ENCODE measurements around the gene ZNF76. TPM values are rescaled to one million over a fixed set of nuclear protein-coding genes. Genes with fewer than 3 reads are reported as not detected.

Gene ZNF76
- total RNA-seq, 1 donor from 2014 or later: 20.3 TPM

GRCh38 chr6:35297601-35298481 lies 38.3 kb downstream of the ZNF76 start, which contains the start of gene DEF6:
Gene DEF6, plus strand, starts transcription at chr6:35297818. Its CDS starts 39 bp downstream, at chr6:35297857.
- TF ChIP-seq, protein P1, sequence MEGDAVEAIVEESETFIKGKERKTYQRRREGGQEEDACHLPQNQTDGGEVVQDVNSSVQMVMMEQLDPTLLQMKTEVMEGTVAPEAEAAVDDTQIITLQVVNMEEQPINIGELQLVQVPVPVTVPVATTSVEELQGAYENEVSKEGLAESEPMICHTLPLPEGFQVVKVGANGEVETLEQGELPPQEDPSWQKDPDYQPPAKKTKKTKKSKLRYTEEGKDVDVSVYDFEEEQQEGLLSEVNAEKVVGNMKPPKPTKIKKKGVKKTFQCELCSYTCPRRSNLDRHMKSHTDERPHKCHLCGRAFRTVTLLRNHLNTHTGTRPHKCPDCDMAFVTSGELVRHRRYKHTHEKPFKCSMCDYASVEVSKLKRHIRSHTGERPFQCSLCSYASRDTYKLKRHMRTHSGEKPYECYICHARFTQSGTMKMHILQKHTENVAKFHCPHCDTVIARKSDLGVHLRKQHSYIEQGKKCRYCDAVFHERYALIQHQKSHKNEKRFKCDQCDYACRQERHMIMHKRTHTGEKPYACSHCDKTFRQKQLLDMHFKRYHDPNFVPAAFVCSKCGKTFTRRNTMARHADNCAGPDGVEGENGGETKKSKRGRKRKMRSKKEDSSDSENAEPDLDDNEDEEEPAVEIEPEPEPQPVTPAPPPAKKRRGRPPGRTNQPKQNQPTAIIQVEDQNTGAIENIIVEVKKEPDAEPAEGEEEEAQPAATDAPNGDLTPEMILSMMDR (IDR thresholded peaks at IDR 0.05): peak; percentile 80
- Mint-ChIP-seq H3K27me3 (ENCODE audit: low read depth) (no peaks in the 10 kb centered on the region), H3K27ac (ENCODE audit: unreplicated experiment) (no peak within 1 kb of the TSS), H3K4me1 (ENCODE audit: low read depth) (peaks cover 10% of the 10 kb centered on the region), H3K4me3 (ENCODE audit: unreplicated experiment) (peak within 1 kb of the TSS; percentile 25), H3K9me3 (ENCODE audit: low read depth) (no peaks in the 10 kb centered on the region), H3K36me3 (ENCODE audit: low read depth) (peaks cover 3% of the 10 kb centered on the region)
- DNase-seq (ENCODE audit: low spot score): no peak

GRCh38 chr6:35298625-35299140 lies 39.1 kb downstream of the ZNF76 start:
- H3K4me3 Mint-ChIP-seq (ENCODE audit: unreplicated experiment): no peak overlapping the region
- peaks cover 16% of the 10 kb centered on the region for H3K4me1 Mint-ChIP-seq (ENCODE audit: low read depth)

DNA sequence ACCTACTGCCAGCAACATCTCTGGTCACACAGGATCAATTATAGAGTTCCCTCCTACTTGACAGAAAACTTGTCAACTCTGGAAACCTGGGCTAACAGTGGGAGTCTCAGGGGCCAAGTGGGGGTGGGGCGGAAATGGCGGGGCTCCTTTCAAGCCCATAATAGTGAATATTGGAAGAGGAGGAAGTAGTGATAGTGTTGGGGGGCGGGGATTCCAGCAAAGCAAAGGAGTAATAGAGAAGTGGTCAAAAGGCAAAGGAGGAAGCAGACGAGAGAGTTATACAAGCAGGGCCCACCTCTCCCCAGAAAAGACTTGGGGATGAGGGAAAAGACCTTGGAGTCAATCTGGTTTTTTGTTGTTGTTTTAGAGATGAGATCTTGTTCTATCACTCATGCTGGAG lies 40.1 kb downstream of the ZNF76 start:
- peaks cover 16% of the 10 kb centered on the region for H3K4me1 Mint-ChIP-seq (ENCODE audit: low read depth)
- no peaks in the 10 kb centered on the region for H3K27me3 Mint-ChIP-seq (ENCODE audit: low read depth)
- DNase-seq (ENCODE audit: low spot score): no peak
- H3K4me3 Mint-ChIP-seq (ENCODE audit: unreplicated experiment): no peak overlapping the region
- H3K9me3 Mint-ChIP-seq (ENCODE audit: low read depth): no peaks in the 10 kb centered on the region
- no peaks in the 10 kb centered on the region for H3K36me3 Mint-ChIP-seq (ENCODE audit: low read depth)
- no peak overlapping the region for H3K27ac Mint-ChIP-seq (ENCODE audit: unreplicated experiment)
- TF ChIP-seq, protein P1 (IDR thresholded peaks at IDR 0.05): no peak

More at GRCh38 chr6:35298625-35299140, 39.1 kb downstream of the ZNF76 start:
- TF ChIP-seq, protein P1 (IDR thresholded peaks at IDR 0.05): no peak
- Mint-ChIP-seq H3K9me3 (ENCODE audit: low read depth) (no peaks in the 10 kb centered on the region), H3K27me3 (ENCODE audit: low read depth) (no peaks in the 10 kb centered on the region), H3K27ac (ENCODE audit: unreplicated experiment) (no peak overlapping the region), H3K36me3 (ENCODE audit: low read depth) (peaks cover 3% of the 10 kb centered on the region)
- no peak for DNase-seq (ENCODE audit: low spot score)

DNA sequence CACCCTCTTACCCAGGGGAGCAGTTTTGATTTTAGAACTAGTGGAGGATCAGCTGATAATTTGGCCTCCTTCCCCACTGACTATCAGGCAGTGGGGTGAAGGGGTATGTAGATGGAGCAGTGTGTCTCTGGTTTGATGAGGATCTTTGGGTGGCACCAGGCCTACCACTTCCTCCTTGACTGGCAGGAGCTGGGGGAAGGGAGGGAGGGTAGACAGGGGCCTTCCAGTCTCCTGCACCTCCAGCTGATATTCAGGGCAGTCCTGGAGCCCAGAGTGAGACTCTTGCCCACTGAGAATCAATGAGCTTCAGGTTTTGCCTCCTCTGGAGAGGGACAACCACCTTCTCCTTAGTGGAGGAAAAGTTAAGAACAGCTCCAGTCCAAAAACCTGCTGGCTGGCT lies 41.3 kb downstream of the ZNF76 start:
- peaks cover 16% of the 10 kb centered on the region for H3K4me1 Mint-ChIP-seq (ENCODE audit: low read depth)
- TF ChIP-seq, protein P1 (IDR thresholded peaks at IDR 0.05): no peak

DNA sequence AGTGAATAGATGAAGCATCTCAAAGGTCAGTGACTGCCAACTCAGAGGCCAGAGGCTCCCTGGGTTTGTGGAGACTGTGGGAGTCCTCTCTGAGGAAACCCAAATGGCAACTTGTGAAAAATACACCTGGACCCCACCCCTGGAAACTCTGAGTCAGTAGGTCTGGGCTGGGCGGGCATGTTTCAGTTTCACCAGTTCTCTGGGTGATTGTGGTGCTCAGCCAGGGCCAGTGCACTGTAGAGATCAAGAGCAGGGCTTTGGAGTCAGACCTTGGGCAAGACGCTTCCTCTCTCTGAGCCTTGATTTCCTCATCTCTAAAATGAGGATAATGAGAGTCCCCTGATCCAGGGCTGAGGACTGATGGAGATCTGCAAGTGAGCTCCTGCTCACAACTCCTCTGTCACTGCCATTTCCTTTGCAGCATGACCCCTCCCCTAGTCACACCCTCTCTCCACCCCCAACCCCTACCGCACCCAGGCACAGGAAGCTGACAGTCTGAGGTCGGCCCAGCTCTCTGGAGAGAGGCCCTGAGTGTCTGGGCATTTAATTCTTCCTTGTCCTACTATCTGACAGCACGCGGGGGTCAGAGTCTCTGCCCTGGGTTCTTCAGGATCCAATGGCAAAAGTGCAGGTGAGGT lies 43.2 kb downstream of the ZNF76 start:
- DNase-seq (ENCODE audit: low spot score): no peak
- H3K27ac Mint-ChIP-seq (ENCODE audit: unreplicated experiment): no peak overlapping the region
- no peaks in the 10 kb centered on the region for H3K9me3 Mint-ChIP-seq (ENCODE audit: low read depth)
- H3K4me3 Mint-ChIP-seq (ENCODE audit: unreplicated experiment): no peak overlapping the region
- H3K4me1 Mint-ChIP-seq (ENCODE audit: low read depth): peaks cover 13% of the 10 kb centered on the region
- no peaks in the 10 kb centered on the region for H3K36me3 Mint-ChIP-seq (ENCODE audit: low read depth)
- TF ChIP-seq, protein P1 (IDR thresholded peaks at IDR 0.05): no peak
- no peaks in the 10 kb centered on the region for H3K27me3 Mint-ChIP-seq (ENCODE audit: low read depth)

More for the DNA sequence above, 41.3 kb downstream of the ZNF76 start:
- no peak overlapping the region for H3K27ac Mint-ChIP-seq (ENCODE audit: unreplicated experiment)
- H3K4me3 Mint-ChIP-seq (ENCODE audit: unreplicated experiment): no peak overlapping the region
- H3K9me3 Mint-ChIP-seq (ENCODE audit: low read depth): no peaks in the 10 kb centered on the region
- DNase-seq (ENCODE audit: low spot score): no peak
- no peaks in the 10 kb centered on the region for H3K36me3 Mint-ChIP-seq (ENCODE audit: low read depth)
- H3K27me3 Mint-ChIP-seq (ENCODE audit: low read depth): no peaks in the 10 kb centered on the region
